Lower leg skin (tissue), 3 donors: ENCODE data around the gene PLEKHA3.

Experiments used
- POLR2A ChIP-seq, 2 donors: fragments of 450-650 bp; IDR thresholded peaks; one replicate each; pipeline ENCODE4 v1.6.1; 2016 to 2017; ENCODE audit warnings: antibody characterized with exemption in 2 of 2, mild to moderate bottlenecking in 1 of 2, moderate library complexity in 1 of 2
- TF ChIP-seq, protein P1 (sequence below), 3 donors: fragments of 450-650 bp; IDR thresholded peaks; one replicate each; pipeline ENCODE4 v1.5.1; 2016; ENCODE audit warnings: antibody characterized with exemption in 3 of 3, mild to moderate bottlenecking in 3 of 3, moderate library complexity in 2 of 3

GRCh38 chr2:178529194-178529593, 48.9 kb downstream of the PLEKHA3 start:
- TF ChIP-seq, protein P1, sequence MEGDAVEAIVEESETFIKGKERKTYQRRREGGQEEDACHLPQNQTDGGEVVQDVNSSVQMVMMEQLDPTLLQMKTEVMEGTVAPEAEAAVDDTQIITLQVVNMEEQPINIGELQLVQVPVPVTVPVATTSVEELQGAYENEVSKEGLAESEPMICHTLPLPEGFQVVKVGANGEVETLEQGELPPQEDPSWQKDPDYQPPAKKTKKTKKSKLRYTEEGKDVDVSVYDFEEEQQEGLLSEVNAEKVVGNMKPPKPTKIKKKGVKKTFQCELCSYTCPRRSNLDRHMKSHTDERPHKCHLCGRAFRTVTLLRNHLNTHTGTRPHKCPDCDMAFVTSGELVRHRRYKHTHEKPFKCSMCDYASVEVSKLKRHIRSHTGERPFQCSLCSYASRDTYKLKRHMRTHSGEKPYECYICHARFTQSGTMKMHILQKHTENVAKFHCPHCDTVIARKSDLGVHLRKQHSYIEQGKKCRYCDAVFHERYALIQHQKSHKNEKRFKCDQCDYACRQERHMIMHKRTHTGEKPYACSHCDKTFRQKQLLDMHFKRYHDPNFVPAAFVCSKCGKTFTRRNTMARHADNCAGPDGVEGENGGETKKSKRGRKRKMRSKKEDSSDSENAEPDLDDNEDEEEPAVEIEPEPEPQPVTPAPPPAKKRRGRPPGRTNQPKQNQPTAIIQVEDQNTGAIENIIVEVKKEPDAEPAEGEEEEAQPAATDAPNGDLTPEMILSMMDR (IDR thresholded peaks at IDR 0.05) = no peak
- no peak for TF ChIP-seq POLR2A (IDR thresholded peaks at IDR 0.05)
